HG03378 (cell line): Measurements from ENCODE around the gene MPRIP.

ENCODE experiments used
- ATAC-seq: cut with Tn5 transposase; IDR thresholded peaks from one replicate; pipeline ENCODE4 v1.9.1; 2021; ENCODE audit warnings: mild to moderate bottlenecking, moderate library complexity; ENCODE audit not compliant: unreplicated experiment

Gene MPRIP

GRCh38 chr17:17204041-17204591 is 161.9 kb downstream of the MPRIP start:
- no peak for ATAC-seq

DNA sequence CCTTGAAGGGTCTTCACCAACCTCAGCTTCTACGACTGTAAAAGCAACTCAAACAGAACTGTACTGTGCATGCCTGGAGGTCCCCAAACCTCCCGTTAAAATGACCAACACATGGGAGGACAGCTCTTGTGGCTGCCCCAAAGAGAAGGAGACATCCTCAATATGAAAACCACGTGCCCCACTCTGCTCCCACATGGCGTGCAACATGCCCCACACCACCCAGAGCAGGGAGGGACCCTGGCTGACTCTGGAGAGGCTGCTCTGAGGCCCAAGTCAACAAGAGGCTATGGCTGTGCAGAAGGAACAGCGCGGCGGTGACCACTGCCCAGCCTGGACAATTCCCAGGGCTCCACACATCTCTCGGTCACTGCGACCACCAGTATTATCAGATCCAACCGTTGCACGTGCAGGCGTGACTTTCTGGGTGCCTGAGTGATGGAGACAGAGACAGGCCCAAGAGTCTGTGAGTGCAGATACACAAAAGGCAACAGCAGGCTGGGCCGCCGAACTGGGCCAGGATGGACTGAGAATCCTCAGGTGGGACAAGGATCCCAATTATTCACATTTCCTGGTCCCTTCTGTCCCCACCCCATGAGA is 162.5 kb downstream of the MPRIP start:
- no peak for ATAC-seq

DNA sequence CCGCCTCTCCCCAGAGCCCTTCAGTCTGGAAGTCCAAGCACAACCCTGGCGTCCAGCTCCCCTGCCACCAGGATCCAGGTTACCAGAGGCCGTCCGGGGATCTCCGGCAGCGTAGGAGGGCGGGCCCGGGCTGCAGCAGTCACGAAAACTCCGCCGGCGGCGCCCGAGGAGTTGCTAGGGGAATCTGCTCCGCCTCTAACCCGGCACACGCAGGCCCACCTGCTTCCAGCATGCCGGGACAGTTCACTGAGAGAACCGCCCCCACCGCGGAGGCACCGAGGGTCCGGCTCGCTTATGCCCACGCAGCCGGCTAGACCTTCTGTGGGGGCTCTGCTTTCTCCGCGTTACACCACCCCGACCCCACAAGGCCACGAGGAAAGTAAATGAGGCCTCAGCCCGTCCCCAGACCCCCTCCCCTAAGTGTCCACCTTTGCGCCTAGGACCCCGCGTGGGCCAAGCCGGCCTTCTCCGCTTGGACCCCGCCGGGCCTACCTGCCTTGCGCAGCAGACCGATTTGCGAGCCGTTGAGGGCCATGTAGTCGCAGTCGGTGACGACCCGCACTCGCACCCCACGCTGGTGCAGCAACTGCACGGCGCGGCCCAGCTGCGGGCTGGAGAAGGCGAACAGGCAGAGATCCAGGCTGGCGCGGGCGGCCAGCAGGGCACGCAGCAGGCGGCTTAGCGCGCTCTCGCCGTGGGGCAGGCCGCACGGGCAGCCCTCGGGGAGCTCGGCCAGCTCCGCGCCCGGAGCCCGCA is 163.3 kb downstream of the MPRIP start:
- peak; percentile 27 for ATAC-seq

GRCh38 chr17:17206124-17206912 is 164.1 kb downstream of the MPRIP start, which contains the start of gene PLD6:
TSS of gene PLD6 (minus strand) at chr17:17206333. CDS start at chr17:17206286, 47 bp downstream.
- ATAC-seq = peak; percentile 43

GRCh38 chr17:17206913-17207335 is 164.7 kb downstream of the MPRIP start:
- no peak for ATAC-seq

- ATAC-seq = no peak
Measured at GRCh38 chr17:17207998-17208397, 165.7 kb downstream of the MPRIP start.

GRCh38 chr17:17213775-17214174 is 171.5 kb downstream of the MPRIP start:
- ATAC-seq = no peak

- no peak for ATAC-seq
Measured at GRCh38 chr17:17214646-17215436, 172.6 kb downstream of the MPRIP start.

DNA sequence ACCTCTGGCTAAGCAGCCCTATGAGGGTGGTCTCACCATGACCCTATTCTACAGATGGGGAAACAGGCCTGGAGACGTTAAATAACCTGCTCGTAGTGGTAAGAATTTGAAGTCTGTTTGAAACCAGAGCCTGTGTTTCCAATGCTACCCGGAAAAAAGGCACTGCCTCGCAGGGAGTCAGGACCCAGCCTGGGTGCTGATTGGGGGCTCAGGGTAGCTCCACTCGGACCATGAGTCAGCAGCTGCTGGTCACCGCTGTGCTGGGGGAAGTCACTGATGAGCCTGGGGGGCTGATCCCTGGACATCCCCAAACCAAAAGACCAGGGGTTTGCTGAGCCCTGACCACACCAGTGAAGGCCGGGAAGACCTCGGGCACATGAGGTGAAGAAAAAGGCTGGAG is 173.3 kb downstream of the MPRIP start:
- ATAC-seq = no peak

DNA sequence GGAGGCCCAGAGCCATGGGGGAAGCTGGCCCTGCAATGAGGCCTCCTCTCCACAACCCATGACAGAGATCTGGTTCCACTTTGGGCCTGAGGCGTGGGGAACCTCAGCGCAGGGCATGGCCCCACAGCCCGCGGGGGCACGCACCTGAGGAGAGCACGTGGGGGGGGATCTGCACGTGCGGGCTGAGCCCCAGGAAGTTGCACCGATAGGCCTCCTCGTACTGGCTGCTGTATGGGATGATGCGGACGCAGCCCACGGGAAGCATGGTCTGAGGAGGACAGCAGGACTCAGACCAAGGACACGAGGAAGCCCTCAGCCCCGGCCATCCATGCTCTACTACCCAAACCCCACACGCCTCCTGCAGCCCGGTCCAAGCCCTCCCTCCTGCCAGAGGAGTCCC is 174.0 kb downstream of the MPRIP start:
- ATAC-seq = no peak

GRCh38 chr17:17216776-17217175 is 174.5 kb downstream of the MPRIP start:
- ATAC-seq = no peak

GRCh38 chr17:17217995-17218394 is 175.7 kb downstream of the MPRIP start:
- no peak for ATAC-seq

DNA sequence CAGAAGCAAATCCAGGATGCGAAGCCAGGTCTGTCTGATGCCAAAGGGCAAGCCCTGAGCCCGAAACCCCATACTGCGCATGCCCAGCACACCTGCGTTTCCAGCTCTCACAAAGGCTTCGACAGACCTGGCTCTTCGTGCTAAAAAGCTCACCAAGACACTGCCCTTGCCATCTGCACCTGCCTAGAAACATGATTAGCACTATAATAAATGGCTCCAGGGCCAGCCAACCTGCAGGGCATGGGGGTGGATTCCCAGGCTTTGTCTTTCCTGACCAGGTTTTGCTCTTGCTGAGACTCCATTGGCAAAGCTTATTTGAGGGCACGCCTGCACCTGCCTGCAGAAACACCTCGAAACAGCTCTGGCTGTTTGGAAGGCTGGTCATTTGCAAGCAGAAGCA is 178.3 kb downstream of the MPRIP start:
- no peak for ATAC-seq

DNA sequence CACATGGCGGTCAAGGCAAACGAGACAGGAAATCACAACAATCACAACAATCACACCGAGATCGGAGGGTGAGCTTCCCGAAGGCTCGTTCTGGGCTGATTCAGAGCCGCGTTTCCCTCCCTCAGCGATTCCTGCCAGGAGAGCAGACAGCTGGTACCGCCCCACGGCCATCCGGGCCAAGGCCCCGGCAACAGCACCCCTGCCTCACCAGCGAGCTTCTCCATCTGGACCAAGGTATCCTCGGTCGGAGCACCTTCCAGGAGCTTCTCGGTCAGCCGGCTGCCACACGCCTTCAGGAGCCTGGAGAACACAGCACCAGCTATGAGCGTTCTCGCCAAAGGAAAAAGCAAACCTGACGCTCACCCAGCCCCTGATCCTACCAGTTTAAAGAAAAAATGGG is 179.1 kb downstream of the MPRIP start:
- ATAC-seq = no peak

DNA sequence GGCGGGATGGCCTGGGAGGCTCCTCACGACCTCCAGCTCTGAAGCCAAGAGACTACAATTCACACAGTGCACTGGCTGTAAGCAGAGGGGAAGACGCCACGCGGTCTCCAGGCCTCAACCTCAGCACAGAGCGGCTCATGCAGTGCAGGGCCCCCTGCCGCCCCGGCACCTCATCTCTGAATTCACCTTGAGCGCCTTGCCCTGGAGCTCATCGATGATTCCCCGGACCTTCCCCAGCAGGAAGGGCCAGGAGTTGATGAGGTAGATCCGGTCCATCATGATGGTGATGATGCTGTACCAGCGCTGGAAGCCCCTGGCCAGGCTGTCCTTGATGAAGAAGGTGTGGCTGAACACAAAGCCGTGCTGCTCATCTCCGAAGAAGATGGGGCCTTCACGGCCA is 181.5 kb downstream of the MPRIP start:
- ATAC-seq = no peak

- ATAC-seq = no peak
Measured at GRCh38 chr17:17224137-17224536, 181.9 kb downstream of the MPRIP start.

GRCh38 chr17:17225901-17226300 is 183.6 kb downstream of the MPRIP start:
- ATAC-seq = no peak

- ATAC-seq = no peak
Measured at GRCh38 chr17:17226451-17227265, 184.4 kb downstream of the MPRIP start.

GRCh38 chr17:17227608-17228520 is 185.6 kb downstream of the MPRIP start:
- ATAC-seq = no peak
